ENCODE data around the gene ZNF333. TPM values are rescaled to one million over a fixed set of nuclear protein-coding genes. Genes with fewer than 3 reads are reported as not detected.
"Not testable (repeated sequence)": the region's sequence is repeated elsewhere in the genome, so short reads cannot be mapped to it uniquely, and the experiment has no call there.

Gene ZNF333
- total RNA-seq, 1 experiment from 2014 or later = 6.0 TPM

GRCh38 chr19:14765841-14766240 is 76.0 kb downstream of the ZNF333 start:
- not testable (repeated sequence) for H3K79me1 ChIP-seq (ENCODE audit: insufficient read depth, low read depth, low read length, poor library complexity, severe bottlenecking)
- peaks cover 23 to 75% of the 10 kb centered on the region in 2 experiments for H3K9me3 Mint-ChIP-seq

More at GRCh38 chr19:14765841-14766240, 76.0 kb downstream of the ZNF333 start:
- H3K23me2 ChIP-seq (ENCODE audit: insufficient read length, low read depth, low read length, poor library complexity, severe bottlenecking); H3K14ac ChIP-seq (ENCODE audit: insufficient read depth, low read length); H3K56ac ChIP-seq (ENCODE audit: insufficient read length, low read depth, low read length); H3K23ac ChIP-seq (ENCODE audit: insufficient read length, low read depth, low read length); H3K4me1 Mint-ChIP-seq; H3K27ac Mint-ChIP-seq; H3K79me2 ChIP-seq (ENCODE audit: insufficient read depth, low read length); H2BK20ac ChIP-seq (ENCODE audit: low read depth, low read length, poor library complexity, severe bottlenecking); H3K27me3 ChIP-seq (ENCODE audit: insufficient read depth, low read length); H4K91ac ChIP-seq (ENCODE audit: insufficient read length, low read depth, low read length); DNase-seq; H4K5ac ChIP-seq (ENCODE audit: insufficient read length, low read depth, low read length); H4K8ac ChIP-seq (replicated peaks; ENCODE audit: insufficient read length, low read depth, low read length); H3K27me3 Mint-ChIP-seq (ENCODE audit: low read depth); H2BK15ac ChIP-seq (ENCODE audit: low read depth, low read length); H2AFZ ChIP-seq (ENCODE audit: low read length); H2BK120ac ChIP-seq (ENCODE audit: low read depth, low read length, poor library complexity, severe bottlenecking); H3K4ac ChIP-seq (ENCODE audit: low read depth, low read length); H3K18ac ChIP-seq (ENCODE audit: insufficient read length, low read depth, low read length); H3K4me1 ChIP-seq (ENCODE audit: insufficient read depth, low read length); H3K9me3 ChIP-seq (ENCODE audit: control insufficient read depth, low read depth, low read length); H3K9ac ChIP-seq (ENCODE audit: extremely low read depth, insufficient read length, low read length); H3K4me3 Mint-ChIP-seq; H2BK5ac ChIP-seq (ENCODE audit: insufficient read length, low read length); H2BK12ac ChIP-seq (ENCODE audit: insufficient read length, low read depth, low read length); H3K27ac ChIP-seq (ENCODE audit: insufficient read length, low read depth, low read length); H2AK5ac ChIP-seq (ENCODE audit: insufficient read length, low read length); H3K4me2 ChIP-seq (ENCODE audit: insufficient read depth, insufficient read length, low read length); H3T11ph ChIP-seq (ENCODE audit: low read length); H4K20me1 ChIP-seq (ENCODE audit: control insufficient read depth, insufficient read depth, insufficient read length): not testable (repeated sequence)
- WGBS (ENCODE audit: extremely low coverage, insufficient read length, low lambda C conversion rate) = no CpG with 5 or more reads among the region's 15 CpGs
- H3K36me3 Mint-ChIP-seq (ENCODE audit: insufficient read depth in 1 of 3, low read depth in 3 of 3) = peaks cover 12 to 17% (median 12%) of the 10 kb centered on the region in 3 experiments
